T-helper 22 cell (primary cell): ENCODE measurements around the gene LMLN.
"Not testable (repeated sequence)": the region's sequence is repeated elsewhere in the genome, so short reads cannot be mapped to it uniquely, and the experiment has no call there.

ENCODE experiments used
- DNase-seq: peaks from one replicate; pipeline ENCODE4 v3.0.0-alpha.2; 2020; ENCODE audit warnings: low read depth

Gene LMLN, protein sequence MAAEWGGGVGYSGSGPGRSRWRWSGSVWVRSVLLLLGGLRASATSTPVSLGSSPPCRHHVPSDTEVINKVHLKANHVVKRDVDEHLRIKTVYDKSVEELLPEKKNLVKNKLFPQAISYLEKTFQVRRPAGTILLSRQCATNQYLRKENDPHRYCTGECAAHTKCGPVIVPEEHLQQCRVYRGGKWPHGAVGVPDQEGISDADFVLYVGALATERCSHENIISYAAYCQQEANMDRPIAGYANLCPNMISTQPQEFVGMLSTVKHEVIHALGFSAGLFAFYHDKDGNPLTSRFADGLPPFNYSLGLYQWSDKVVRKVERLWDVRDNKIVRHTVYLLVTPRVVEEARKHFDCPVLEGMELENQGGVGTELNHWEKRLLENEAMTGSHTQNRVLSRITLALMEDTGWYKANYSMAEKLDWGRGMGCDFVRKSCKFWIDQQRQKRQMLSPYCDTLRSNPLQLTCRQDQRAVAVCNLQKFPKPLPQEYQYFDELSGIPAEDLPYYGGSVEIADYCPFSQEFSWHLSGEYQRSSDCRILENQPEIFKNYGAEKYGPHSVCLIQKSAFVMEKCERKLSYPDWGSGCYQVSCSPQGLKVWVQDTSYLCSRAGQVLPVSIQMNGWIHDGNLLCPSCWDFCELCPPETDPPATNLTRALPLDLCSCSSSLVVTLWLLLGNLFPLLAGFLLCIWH

DNA sequence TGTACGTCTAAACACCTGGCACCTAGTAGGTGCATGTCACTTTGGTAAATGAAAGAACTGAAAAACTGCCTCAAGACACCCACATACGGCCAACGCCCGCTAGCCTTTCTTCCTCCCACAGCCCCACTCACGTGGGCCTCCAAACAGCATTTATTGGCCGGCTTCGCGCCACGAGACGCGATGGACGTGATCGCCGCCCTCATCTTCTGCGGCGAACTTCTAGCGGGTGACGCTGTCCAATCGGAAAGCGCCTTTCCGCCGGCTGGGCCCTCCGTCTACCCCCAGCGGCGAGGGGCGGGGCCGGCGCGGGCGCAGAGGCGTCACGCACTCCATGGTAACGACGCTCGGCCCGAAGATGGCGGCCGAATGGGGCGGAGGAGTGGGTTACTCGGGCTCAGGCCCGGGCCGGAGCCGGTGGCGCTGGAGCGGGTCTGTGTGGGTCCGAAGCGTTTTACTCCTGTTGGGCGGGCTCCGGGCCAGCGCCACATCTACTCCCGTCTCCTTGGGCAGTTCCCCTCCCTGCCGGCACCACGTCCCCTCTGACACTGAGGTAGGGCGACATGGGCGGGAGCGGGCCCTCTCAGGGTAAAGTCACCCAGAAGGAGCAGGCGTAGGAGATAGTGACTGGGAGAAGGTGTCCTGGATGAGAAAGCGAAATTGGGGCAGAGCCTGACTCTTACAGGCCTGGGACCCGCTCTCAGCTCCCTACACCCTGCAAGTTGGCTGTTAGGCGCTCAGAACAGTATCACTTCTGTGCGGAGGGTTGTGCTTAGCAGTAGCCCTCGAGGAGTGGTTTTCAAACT is at the start of gene LMLN:
Gene LMLN, plus strand, starts transcription at position 327 of the 803 bp plus-strand sequence. Its CDS starts 29 bp downstream, at position 356.
- peak; percentile 92 for DNase-seq

DNA sequence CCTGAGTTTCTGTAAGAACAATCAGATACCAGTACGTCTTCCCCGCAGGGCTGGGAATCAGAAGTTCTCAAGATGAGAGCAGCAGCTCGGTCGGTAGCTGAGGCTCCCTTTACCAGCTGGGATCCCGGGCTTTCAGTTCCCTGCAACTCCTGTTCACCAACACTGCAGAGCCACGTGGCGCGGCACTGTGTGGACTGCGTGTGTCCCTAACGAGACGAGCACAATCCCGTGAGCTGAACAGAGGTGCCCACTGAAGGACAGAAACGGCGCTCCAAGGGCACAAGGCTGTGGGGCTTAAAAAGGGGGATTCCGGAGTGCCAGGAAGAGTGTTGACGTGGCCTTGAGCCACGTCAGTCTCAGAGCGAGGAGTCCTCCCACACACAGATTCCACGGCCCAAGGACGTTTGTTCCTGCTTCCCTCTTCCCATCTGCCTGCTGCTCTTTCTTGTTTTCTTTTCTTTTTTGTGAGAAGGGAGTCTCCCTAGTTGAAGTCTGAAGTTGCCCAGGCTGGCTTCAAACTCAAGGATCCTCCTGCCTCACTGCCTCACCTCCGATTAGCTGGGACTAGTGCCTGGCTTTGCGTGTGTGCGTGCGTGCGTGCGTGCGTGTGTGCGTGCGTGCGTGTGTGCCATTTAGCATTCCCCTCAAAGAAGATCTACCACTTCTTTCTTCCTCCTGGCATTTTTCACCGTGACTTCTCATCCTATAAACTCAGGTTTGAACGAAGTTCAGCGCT is 47.1 kb upstream of the LMLN start:
- no peak for DNase-seq

DNA sequence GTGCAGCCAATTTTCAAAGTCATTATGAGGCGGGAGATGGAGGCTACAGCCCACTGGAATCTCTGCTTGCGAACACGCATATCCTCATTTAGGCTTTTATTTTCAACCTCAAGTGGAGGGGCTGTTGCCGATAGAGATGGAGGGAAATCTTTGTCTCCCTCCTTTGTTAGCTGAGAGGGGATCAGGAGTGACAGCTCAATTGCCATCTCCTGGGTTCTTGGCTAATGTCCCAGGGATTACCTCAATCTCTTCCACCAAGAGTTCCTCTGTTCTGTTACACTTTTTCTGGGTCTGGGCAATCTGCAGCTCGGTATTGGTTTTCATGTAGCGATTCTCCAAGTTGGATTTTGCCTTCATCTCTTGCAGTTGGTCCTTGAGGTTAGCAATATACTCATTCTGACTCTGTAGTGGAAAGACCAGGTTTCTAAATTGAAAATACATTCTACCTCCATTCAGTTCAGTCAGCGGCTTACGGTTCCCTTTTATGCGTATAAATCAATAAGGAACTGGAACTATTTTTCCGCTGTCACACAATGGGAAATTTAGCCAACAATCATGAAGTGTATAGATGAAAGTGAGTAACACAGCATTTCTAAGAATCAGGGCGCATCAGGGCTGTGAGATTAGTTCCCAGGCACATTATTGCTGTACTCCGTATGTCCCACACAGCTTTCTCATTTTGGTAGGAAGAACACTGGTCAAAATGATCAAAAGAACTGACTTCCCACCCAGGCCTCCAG is 46.2 kb upstream of the LMLN start:
- no peak for DNase-seq

DNA sequence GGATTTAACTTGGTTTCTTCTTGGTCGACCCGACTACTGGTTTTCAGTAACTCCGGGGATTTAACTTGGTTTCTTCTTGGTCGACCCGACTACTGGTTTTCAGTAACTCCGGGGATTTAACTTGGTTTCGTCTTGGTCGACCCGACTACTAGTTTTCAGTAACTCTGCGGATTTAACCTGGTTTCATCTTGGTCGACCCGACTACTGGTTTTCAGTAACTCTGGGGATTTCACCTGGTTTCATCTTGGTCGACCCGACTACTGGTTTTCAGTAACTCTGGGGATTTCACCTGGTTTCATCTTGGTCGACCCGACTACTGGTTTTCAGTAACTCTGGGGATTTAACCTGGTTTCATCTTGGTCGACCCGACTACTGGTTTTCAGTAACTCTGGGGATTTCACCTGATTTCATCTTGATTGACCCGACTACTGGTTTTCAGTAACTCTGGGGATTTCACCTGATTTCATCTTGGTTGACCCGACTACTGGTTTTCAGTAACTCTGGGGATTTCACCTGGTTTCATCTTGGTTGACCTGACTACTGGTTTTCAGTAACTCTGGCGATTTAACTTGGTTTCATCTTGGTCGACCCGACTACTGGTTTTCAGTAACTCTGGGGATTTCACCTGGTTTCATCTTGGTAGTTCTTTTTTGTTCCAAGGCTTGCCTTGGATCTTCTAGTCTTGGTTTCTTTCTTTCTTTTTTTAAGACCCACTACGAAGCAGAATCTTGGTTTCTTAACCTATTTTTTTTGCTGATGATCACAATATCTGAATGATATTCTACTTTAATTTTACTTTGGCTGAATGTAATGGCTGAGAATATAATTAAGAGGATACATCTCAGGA is 38.4 kb upstream of the LMLN start:
- DNase-seq, result not testable (repeated sequence)

DNA sequence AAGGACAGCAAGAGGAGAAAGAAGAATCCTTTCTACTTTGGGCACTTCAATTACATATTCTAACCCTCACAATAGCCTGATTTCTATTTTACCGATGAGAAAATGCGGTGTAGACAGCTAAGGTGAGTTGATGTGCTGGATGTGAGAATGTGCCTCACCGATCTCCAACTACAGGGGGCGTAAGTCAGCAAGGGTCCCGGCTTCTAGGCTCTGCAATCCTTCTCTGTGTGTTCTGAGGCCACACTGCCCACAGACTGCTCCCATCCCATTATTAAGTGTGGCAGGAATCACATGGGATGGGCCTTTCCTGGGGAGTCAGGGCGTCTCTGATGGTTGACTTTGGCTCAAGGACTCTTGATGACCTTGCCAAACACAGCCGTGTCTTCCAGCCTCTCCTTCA is 33.6 kb upstream of the LMLN start:
- no peak for DNase-seq

DNA sequence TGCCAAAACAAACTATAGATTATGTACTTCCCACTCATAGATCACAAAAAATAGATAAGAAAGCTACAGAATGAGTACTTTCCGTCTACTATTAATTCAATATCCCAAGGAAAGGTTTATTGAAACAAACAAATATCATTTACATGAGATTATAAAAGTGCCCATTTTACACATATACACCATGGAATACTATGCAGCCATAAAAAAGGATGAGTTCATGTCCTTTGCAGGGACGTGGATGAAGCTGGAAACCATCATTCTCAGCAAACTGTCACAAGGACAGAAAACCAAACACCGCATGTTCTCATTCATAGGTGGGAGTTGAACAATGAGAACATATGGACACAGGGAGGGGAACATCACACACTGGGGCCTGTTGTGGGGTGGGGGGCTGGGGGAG is 32.4 kb upstream of the LMLN start:
- not testable (repeated sequence) for DNase-seq

DNA sequence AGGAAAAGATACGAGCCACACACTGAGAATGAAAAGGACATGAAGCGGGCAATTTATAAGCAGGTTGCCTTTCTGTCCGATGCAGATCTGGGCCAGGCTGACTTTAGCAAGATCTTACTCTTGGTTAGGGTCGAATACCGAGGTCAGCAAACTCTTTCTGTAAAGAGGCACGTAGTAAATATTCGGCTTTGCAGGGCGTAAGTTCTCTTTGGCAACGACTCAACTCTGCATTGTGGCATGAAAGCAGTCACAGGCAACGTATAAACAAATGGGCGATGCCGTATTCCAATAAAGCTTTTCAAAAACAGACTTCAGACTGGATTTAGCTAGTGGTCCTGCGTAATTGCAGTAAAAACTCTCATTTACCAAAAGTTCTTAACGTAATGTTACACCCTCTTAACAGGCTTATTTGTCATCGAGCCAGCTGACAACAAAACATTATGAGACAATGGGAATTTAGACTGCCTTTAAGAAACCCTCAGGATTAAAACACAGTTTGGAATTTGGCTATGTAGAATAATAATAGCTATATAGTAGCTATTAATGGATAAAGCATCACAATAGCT is 23.1 kb upstream of the LMLN start:
- no peak for DNase-seq

DNA sequence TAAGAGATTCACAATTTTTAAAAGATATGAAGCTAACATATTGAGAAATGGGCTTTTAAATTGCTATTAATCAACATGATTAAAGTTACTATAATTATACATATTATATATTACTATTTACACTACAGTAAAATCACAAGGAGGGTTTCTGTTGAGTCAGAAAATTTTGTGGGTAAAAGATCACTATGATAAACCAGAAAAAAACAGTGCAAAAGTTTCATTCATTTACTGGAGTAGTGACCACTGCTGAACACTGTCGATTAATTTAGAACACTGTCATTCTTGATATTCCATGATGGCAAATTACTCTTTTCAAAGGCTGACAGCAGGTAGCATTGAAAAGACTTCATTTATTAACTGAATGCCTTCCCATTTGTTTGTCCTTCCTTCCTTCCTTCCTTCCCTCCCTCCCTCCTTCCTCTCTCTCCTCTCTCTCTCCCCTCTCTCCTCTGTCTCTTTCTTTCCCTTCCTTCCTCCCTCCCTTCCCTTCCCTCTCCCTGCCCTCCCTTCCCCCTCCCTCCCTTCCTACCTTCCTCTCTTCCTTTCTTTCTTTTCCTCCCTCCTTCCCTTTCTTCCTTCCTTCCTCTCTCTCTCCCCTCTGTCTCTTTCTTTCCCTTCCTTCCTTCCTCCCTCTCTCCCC is 19.2 kb upstream of the LMLN start:
- DNase-seq, result no peak

DNA sequence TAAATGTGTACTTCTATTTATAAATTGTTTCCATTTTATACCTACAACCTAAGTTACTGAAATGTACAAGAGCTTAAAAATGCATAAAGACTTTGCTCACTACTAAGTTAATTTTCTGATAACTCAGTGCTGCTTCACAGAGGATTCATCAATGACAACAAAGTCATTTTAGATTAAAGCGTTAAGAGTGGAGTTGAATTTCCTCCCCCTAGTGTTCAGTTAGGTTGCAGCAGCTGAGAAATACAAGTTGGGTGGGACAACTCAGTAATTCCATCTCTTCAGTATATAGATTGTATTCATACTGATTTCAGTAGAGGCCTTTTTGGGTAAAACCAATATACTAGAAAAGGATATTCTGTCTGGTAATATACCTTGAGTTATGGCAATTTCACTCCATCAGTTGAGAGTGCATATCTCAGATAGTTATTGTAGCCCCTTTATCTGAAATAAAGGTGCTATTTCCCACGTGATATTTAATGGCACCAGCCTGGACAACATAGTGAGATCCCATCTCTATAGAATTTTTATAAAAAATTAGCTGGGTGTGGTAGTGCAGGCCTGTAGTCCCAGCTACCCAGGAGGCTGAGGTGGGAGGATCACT is 17.0 kb upstream of the LMLN start:
- DNase-seq, result no peak

DNA sequence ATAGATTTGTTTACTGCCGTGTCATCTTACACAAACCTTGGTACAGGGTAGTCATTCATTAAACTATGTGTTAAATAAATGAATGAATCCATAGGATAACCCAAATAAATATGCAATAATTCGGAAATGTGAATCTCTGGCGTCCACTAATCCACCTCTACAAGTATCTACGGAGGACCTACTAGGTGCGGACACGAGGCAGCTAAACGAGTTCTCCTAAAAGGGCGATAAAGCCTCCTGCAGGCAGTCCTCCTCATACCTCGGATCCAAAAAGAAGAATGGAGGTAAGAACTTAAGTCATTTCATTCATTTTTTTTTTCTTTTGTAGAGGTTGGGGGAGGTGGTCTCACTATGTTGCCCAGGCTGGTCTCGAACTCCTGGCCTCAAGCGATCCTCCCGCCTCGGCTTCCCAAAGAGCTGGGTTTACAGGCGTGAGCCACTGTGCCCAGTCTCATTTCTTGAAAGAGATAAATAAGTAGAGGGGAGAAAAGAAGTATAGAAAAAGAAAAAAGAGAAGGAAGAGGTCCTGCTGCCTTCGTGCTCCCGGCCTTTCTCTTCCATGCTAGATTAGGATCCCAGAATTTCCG is 10.7 kb upstream of the LMLN start:
- DNase-seq, result no peak

DNA sequence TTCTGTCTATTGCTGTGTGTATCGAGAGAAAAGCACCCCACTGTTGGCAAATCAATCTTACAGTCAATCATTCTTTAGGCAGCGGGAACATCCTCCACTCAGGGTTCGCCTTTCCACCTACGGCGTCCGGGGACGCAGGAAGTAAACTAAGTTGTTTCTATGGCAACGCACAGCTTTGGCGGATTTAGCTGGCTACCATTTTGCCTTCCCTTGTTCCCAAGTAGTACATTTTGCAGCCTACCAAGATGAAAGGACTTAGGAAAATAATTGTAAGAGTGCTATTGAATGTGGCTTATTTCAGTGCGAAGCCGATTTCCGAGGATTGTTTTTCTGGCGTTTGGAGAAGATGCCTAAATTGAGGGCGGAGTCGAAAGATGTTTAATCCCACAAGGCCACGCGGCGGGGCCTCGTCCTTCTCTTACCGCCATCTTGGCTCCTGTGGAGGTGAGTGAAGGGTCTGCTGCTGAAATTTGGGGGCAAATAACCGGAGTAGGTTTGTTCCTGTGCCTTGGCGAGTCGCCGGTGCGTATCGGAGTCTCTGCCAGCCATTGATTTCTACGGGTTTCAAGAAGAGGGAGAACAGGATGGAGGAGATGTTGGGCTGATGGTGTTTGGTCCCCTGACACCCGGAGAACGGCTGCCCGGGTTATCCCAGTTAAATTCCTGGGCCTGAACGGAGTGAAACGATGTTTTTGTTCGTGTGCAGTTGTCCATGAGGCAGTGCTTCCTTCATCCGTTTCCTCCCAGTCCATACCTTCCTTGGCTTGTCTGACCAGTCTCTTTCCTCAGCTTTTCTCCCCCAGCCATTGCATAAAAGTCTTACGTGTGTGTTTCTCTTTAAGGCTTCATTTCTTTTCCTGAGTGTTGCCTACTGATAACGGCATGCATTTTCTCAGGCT is 10.0 kb upstream of the LMLN start, which contains the start of gene RPL35A:
Gene RPL35A, plus strand, starts transcription at position 413 of the 899 bp plus-strand sequence. CDS start 778 bp downstream, outside the sequence.
- peak; percentile 71 for DNase-seq

DNA sequence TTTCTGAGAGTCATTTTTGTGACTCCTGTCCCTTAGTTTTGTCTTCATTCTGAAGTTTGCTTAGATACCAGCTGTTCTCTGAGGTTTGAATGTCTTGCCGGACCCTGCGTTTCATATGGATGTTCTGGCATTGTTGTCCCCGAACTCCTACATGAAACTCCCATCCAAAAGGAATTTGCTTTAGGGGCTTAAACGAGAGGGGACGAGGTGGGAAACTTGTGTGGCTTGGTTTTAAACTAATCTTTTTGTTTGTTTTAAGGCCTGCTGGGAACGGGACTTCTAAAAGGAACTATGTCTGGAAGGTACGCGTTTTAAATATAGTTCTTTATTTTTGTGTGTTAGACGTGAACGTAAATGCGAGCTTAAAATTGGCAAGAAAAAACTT is 9.3 kb upstream of the LMLN start:
- DNase-seq, result no peak

DNA sequence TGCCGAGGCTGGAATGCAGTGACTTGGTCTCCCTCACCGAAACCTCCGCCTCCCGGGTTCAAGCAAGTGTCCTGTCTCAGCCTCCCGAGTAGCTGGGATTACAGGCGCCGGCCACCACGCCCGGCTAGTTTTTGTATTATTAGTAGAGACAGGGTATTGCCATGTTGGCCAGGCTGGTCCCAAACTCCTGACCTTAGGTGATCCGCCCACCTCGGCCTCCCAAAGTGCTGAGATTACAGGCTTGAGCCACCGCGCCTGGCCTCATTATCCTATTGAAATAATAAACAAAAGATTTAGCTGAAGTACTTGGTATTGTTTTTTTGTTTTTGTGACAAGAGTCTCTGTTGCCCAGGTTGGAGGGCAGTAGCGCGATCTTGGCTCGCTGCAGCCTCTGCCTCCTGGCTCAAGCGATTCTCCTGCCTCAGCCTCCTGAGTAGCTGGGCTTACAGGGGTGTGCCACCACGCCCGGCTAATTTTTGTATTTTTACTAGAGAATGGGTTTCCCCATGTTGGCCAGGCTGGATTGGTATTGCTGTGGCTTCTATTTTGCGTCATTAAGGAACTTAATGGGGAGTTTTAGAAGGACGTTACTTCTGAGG is 8.5 kb upstream of the LMLN start:
- no peak for DNase-seq

DNA sequence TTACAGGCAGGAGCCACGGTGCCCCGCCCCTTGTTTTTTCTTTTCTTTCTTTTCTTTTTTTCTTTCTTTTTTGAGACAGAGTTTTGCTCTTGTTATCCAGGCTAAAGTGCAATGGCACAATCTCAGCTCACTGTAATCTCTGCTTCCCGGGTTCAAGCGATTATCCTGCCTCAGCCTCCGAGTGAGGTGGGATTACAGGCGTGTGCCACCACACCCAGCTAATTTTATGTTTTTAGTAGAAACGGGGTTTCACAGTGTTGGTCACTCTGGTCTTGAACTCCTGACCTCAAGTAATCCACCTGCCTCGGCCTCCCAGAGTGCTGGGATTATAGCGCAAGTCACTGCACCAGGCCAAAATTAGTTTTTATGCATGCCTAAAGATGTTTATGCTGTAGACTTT is 7.6 kb upstream of the LMLN start:
- no peak for DNase-seq

DNA sequence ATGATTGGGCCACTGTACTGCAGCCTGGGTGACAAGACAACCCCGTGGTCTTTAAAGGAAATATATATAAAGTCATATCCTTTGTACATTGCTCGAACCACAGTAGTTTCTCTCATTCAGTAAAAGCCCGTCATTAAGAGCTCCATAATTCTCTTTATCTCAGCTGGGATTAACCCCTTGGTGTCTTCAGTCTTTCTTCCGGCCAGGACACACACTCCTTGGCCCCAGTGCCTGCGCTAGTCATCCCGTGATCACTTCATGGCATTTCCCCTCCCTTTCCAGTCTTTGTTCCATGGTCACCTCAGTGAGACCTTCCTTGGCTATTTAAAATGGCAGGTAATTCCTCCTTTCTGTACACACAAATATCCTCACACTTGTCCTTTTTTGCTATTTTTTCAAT is 6.7 kb upstream of the LMLN start:
- no peak for DNase-seq

DNA sequence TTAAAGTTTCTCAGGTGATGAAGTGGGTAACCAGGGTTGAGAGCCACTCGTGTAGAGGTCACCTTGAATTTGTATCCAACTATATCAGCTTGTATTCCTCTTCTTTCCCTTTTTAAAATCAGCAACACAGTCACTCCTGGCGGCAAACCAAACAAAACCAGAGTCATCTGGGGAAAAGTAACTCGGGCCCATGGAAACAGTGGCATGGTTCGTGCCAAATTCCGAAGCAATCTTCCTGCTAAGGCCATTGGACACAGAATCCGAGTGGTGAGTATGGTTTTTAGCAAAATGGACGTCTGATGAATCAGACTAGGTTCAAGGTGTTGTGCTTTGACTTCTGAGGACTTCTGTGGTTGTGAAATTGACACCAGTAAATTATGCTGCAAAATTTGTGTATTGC is 6.1 kb upstream of the LMLN start:
- DNase-seq, result no peak

DNA sequence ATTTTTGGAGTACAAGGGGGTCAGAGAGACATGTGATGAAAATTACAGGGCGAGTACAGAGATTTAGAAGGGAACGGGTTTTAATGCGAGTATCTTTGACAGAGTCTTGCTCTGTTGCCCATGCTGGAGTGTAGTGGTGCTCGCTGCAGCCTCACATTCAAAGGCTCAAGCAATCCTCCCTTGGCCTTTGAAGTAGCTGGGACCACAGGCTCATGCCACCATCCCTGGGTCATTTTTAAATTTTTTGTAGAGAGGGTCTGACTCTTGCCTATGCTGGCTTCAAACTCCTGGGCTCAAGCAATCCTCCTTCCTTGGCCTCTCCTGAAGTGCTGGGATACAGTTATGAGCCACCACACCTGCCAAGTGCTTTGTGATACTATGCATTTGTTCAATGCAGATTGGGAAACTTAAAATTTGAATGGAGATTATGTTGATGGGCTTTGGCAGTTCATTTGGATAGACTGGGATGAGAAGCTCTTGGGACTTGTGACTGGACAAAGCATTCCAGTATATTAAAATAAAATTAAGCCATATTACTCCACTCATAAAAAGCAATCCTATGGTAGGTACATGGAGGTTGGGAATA is 4.0 kb upstream of the LMLN start:
- no peak for DNase-seq
